MCF 10A (cell line): ENCODE results near the gene EPHA1. TPM values are rescaled to one million over a fixed set of nuclear protein-coding genes. Genes with fewer than 3 reads are reported as not detected.
A peak's percentile ranks its signal among the peaks of the same experiment; 100 is the strongest.

ENCODE experiments used
- BruUV-seq: library from RNA; stranded (reverse); fragments of 400-500 nt; replicated peaks from 2 replicates; lab custom pipeline; 2021; lab: Mats Ljungman, UMichigan
- CTCF ChIA-PET: fragments of 300-600 bp; sonication (Branson Sonifier 250); formaldehyde crosslinking; extraction: SDS; loops from one replicate; lab custom pipeline; 2021; ENCODE audit warnings: antibody characterized with exemption, inconsistent platforms; lab: Yijun Ruan, JAX
- POLR2A ChIA-PET: fragments of 300-600, 350-650 bp; sonication (Branson Sonifier 250); formaldehyde crosslinking; extraction: SDS; loops from one replicate; lab custom pipeline; 2020; ENCODE audit warnings: antibody characterized with exemption, inconsistent platforms; lab: Yijun Ruan, JAX
- DNase-seq: peaks from one replicate; pipeline ENCODE4 v3.0.0-alpha.2; 2018; ENCODE audit not compliant: unreplicated experiment
- H3K27ac Mint-ChIP-seq: one replicate; pipeline ENCODE4 v1.8.0; 2022; ENCODE audit warnings: mild to moderate bottlenecking, low read depth, mixed read lengths; ENCODE audit not compliant: unreplicated experiment
- H3K27me3 Mint-ChIP-seq: one replicate; pipeline ENCODE4 v1.8.0; 2022; ENCODE audit warnings: mixed read lengths; ENCODE audit not compliant: insufficient read depth, unreplicated experiment
- H3K36me3 Mint-ChIP-seq: one replicate; pipeline ENCODE4 v1.8.0; 2022; ENCODE audit warnings: mild to moderate bottlenecking, moderate library complexity, mixed read lengths; ENCODE audit not compliant: insufficient read depth, unreplicated experiment
- H3K4me1 Mint-ChIP-seq: one replicate; pipeline ENCODE4 v1.8.0; 2022; ENCODE audit warnings: mixed read lengths; ENCODE audit not compliant: insufficient read depth, unreplicated experiment
- H3K4me3 Mint-ChIP-seq: one replicate; pipeline ENCODE4 v1.8.0; 2022; ENCODE audit warnings: mild to moderate bottlenecking, moderate library complexity, mixed read lengths; ENCODE audit not compliant: unreplicated experiment
- H3K9me3 Mint-ChIP-seq: one replicate; pipeline ENCODE4 v1.8.0; 2022; ENCODE audit warnings: mixed read lengths; ENCODE audit not compliant: unreplicated experiment
- intact Hi-C: fragments of 100-400 bp; cut with micrococcal nuclease; formaldehyde crosslinking; loops from 2 replicates; pipeline ENCODE4 v1.14.1; 2022
- total RNA-seq: library from RNA; stranded (reverse); gene quantifications from 2 replicates; pipeline ENCODE4 v1.2.3, GENCODE V29; 2022
- TF ChIP-seq, protein P1 (sequence below): fragments of 200-600 bp; IDR thresholded peaks from one replicate; pipeline ENCODE4 v1.8.0; 2022; ENCODE audit warnings: antibody characterized with exemption, mild to moderate bottlenecking; ENCODE audit not compliant: unreplicated experiment

Gene EPHA1
- total RNA-seq, 1 experiment from 2014 or later, result 0.89 TPM

- peaks cover 13% of the 10 kb centered on the region for H3K4me1 Mint-ChIP-seq
- no peak for DNase-seq
- H3K36me3 Mint-ChIP-seq, result peaks cover 31% of the 10 kb centered on the region
- H3K27ac Mint-ChIP-seq, result no peak overlapping the region
- intact Hi-C loops, result loop anchor here (5.0 kb wide), 1 partner anchor 517 kb away; the partner anchor contains the start of gene TCAF1
- no peaks in the 10 kb centered on the region for H3K9me3 Mint-ChIP-seq
- no TSS peak for BruUV-seq
- CTCF ChIA-PET, result interaction anchor here (0.6 to 1.6 kb wide), 6 partner anchors 13 to 145 kb away, joined by 3 to 7 read pairs (median 4); no protein-coding TSS in a partner anchor
- POLR2A ChIA-PET, result interaction anchor here (1.0 to 1.5 kb wide), 5 partner anchors 8 to 47 kb away, joined by 3 to 6 read pairs (median 3); no protein-coding TSS in a partner anchor
- H3K27me3 Mint-ChIP-seq, result no peaks in the 10 kb centered on the region
- TF ChIP-seq, protein P1, sequence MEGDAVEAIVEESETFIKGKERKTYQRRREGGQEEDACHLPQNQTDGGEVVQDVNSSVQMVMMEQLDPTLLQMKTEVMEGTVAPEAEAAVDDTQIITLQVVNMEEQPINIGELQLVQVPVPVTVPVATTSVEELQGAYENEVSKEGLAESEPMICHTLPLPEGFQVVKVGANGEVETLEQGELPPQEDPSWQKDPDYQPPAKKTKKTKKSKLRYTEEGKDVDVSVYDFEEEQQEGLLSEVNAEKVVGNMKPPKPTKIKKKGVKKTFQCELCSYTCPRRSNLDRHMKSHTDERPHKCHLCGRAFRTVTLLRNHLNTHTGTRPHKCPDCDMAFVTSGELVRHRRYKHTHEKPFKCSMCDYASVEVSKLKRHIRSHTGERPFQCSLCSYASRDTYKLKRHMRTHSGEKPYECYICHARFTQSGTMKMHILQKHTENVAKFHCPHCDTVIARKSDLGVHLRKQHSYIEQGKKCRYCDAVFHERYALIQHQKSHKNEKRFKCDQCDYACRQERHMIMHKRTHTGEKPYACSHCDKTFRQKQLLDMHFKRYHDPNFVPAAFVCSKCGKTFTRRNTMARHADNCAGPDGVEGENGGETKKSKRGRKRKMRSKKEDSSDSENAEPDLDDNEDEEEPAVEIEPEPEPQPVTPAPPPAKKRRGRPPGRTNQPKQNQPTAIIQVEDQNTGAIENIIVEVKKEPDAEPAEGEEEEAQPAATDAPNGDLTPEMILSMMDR, result no peak
- H3K4me3 Mint-ChIP-seq, result no peak overlapping the region
These were observed 23.7 kb downstream of the EPHA1 start for GRCh38 chr7:143384661-143385631.

GRCh38 chr7:143384148-143384547 lies 24.5 kb downstream of the EPHA1 start:
- no TSS peak for BruUV-seq
- CTCF ChIA-PET, result interaction anchor here (0.7 to 1.6 kb wide), 6 partner anchors 12 to 144 kb away, joined by 3 to 7 read pairs (median 4); no protein-coding TSS in a partner anchor
- POLR2A ChIA-PET, result interaction anchor here (1.0 to 1.5 kb wide), 4 partner anchors 9 to 47 kb away, joined by 3 to 6 read pairs (median 3); no protein-coding TSS in a partner anchor
- H3K9me3 Mint-ChIP-seq, result no peaks in the 10 kb centered on the region
- no peak overlapping the region for H3K27ac Mint-ChIP-seq
- H3K4me1 Mint-ChIP-seq, result peaks cover 19% of the 10 kb centered on the region
- no peak overlapping the region for H3K4me3 Mint-ChIP-seq
- peaks cover 24% of the 10 kb centered on the region for H3K36me3 Mint-ChIP-seq
- peak; percentile 49 for DNase-seq
- H3K27me3 Mint-ChIP-seq, result no peaks in the 10 kb centered on the region
- intact Hi-C loops, result loop anchor here (5.0 kb wide), 1 partner anchor 518 kb away; the partner anchor contains the start of gene TCAF1
- TF ChIP-seq, protein P1, result no peak

DNA sequence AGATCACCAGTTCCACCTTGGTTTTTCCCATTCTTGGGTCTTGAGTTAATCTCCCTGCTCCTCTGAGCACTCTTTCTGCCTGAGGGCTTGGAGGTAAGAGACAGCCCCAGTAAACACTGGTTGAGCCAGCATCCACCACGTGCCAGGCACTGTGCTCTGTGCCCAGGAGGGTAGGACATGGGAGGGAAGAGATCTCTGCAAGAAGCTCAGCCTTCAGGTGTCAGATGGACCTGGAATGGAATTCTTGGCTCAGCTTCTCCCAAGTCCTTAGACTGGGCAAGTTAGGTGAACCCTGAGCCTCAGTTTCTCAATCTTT lies 25.1 kb downstream of the EPHA1 start:
- intact Hi-C loops, result loop anchor here (5.0 kb wide), 1 partner anchor 519 kb away; the partner anchor contains the start of gene TCAF1
- POLR2A ChIA-PET, result interaction anchor here (1.1 to 1.5 kb wide), 3 partner anchors 9 to 48 kb away, joined by 3 to 6 read pairs (median 3); no protein-coding TSS in a partner anchor
- Mint-ChIP-seq H3K9me3 (no peaks in the 10 kb centered on the region), H3K27me3 (no peaks in the 10 kb centered on the region), H3K36me3 (peaks cover 22% of the 10 kb centered on the region), H3K4me3 (no peak overlapping the region), H3K4me1 (peaks cover 24% of the 10 kb centered on the region), H3K27ac (no peak overlapping the region)
- TF ChIP-seq, protein P1, result no peak
- BruUV-seq, result no TSS peak
- CTCF ChIA-PET, result interaction anchor here (0.7 to 1.6 kb wide), 6 partner anchors 12 to 144 kb away, joined by 3 to 7 read pairs (median 4); no protein-coding TSS in a partner anchor
- peak; percentile 40 for DNase-seq
